Stimulated activated CD4-positive, alpha-beta T cell treated with anti-CD3 and anti-CD28 coated beads, Interleukin-1b, Interleukin-23, amount 100 ng/mL, for 4 hours (primary cell): Measurements from ENCODE around the gene REPIN1.

ENCODE experiments used
- DNase-seq, 2 donors: peaks; one replicate each; pipeline ENCODE4 v3.0.0-alpha.2; 2020; ENCODE audit warnings: low read depth in 2 of 2

REPIN1 gene

DNA sequence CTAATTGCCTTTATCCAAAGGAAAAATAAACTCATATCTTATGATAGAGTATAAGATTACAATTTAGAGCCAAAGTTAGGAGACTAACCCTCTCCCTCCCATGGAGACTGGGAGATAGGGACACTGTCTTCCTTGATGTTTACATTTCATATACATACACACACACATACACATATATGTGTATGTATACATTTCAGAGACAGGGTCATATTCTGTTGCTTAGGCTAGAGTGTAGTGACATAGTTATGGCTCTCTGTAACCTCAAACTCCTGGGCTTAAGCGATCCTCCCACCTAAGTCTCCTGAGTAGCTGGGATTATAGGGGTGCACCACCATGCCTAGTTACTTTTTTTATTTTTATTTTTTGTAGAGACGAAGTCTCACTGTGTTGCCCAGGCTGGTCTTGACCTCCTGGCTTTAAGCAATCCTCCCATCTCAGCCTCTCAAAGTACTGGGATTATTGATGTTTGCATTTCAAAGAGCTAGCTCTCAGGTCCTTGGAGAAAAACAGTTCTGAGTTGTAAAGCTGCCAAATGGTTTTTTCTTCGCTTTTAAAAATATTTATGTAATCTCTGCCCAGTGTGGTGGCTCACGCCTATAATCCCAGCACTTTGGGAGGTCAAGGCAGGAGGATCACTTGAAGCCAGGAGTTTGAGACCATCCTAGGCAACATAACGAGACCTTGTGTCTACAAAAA lies 8.1 kb upstream of the REPIN1 start:
- no peak for DNase-seq

DNA sequence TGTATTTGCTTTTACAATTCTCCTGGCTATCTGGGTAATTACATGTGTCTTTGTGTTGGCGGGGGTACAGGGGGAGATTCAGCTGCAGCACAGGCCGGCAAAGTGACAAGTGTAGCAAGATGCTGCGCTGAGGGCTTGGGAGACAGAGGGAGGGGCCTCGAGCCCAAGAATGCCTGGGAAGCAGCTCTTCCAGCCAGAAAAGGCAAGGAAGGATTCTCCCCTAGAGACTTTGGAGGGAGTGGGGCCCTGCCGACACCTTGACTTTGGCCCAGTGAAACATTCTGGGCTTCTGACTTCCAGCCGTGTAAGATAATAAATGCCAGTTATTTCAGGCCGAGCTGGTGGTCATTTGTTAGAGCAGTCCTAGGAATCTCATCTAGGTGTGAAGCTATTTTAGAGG lies 7.2 kb upstream of the REPIN1 start:
- no peak for DNase-seq

- DNase-seq: no peak
These were observed 6.6 kb upstream of the REPIN1 start for GRCh38 chr7:150361807-150362621.

GRCh38 chr7:150363370-150363769 lies 5.3 kb upstream of the REPIN1 start:
- no peak for DNase-seq

GRCh38 chr7:150363872-150364271 lies 4.8 kb upstream of the REPIN1 start:
- DNase-seq: no peak

DNA sequence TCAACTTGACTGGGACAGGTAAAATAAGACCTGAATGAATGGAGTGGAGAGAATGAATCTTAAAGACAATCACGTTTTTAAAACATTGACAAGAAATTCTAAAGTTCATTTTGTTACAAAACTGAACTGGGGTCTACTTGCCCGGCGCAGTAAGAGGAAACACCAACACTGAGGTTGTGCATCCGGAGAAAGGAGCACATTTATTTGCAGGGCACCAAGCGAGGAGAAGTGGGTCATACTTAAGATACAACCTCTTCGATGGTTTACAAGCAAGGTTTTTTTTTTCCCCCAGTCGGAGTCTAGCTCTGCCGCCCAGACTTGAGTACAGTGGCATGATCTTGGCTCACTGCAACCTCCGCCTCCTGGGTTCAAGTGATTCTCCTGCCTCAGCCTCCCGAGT lies 3.4 kb upstream of the REPIN1 start:
- no peak for DNase-seq

- no peak for DNase-seq
These were observed 2.8 kb upstream of the REPIN1 start for GRCh38 chr7:150365673-150366398.

GRCh38 chr7:150367677-150368095 lies 936 bp upstream of the REPIN1 start:
- no peak for DNase-seq

DNA sequence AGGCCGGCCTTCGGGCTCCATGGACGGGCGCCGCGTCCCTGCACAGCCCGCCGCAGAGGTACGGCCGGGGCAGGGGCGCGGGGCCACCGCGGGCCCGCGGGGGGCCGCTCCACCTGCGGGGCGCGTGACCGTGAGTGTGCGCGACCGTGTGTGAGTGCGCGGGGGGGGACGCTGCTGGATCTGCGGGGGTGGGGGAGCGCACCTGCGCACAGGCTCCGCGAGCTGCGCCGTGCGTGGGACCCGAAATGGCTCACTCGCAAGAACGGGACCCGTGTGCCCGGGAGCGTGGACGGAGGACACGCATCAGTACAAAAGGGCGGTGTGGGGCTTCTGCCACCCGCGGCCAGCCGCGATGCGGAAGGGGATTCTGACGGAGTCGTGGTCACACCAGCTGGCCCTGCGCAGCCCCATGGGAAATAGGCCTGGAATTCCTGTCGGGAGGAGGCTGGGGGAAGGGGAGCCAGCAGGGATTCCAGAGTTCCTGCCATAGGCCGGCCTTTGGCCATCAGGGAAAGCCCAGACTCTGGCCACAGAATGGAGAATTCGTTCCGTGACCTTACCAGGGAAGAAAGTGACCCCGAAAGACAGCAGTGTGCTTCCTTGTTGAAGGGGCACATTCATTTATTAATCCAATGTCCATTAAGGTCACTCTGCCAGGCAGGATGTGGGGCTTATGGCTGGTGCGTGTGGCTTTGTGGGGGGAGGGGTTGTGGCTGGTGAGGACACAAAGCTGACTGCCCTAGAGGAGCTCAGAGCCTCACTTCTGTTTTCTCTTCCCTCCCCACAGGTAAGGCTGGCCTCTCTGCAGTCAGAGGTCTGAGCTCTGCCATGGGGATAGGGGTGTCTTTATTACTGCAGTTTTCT lies 494 bp downstream of the REPIN1 start:
- DNase-seq: peak; percentile 65 to 71

DNA sequence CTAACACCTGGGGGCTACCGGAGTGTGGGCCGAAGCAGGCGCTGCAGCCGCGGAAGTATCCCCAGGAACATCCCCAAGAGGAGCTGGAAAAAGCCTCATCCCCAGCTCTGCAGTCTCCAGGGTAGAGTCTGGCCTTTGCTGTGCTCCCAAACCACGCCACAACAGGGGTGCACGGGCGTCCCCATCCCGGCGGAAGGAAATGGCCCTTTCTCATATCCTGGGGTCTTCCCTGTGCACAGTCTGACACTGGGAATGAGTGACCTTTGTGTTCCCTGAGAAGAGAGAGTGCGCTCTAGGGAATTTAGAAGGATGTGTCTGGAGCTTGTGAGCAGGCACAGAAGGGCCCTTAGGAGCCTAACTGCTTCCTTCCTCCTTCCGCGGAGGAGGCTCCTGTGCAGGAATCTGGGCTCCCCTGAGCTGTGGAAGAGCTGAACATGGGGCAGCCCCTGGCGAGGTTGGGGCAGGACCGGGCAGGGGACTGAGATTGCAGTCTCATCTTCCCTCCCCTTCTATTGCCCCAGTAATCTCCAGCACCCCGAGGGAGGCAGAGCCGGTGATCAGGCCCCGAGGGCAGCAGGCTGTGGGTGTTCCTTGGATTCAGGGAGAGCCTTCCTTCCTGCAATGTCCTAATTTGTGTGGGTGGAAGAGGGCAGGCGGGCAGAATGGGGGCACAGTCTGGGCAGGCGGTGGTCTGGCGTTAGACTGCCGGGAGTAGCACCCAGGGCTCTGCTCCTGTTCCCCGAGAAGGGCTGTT lies 1.3 kb downstream of the REPIN1 start:
- DNase-seq: no peak

DNA sequence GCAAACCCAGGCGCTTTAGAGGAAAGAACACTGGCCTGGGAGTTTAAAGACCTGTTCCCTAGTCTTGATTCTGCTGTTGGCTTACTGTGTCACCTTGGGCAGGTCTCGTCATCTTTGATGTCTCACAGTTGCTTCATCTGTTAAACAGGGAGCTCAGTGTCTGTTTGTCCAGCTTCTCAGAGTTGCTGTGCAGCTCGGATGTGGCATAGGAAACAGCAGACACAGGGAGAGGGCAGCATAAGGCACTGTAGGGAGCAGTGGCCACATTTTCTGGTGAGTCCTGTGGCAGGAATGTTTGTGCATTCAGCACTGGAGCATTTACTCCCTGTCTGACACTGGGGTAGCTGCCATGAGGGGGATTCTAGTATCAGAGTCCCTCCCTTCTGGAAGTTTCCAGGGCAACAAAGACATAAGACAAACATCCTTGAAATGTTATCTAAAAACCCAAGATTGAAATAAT lies 2.0 kb downstream of the REPIN1 start:
- no peak for DNase-seq

DNA sequence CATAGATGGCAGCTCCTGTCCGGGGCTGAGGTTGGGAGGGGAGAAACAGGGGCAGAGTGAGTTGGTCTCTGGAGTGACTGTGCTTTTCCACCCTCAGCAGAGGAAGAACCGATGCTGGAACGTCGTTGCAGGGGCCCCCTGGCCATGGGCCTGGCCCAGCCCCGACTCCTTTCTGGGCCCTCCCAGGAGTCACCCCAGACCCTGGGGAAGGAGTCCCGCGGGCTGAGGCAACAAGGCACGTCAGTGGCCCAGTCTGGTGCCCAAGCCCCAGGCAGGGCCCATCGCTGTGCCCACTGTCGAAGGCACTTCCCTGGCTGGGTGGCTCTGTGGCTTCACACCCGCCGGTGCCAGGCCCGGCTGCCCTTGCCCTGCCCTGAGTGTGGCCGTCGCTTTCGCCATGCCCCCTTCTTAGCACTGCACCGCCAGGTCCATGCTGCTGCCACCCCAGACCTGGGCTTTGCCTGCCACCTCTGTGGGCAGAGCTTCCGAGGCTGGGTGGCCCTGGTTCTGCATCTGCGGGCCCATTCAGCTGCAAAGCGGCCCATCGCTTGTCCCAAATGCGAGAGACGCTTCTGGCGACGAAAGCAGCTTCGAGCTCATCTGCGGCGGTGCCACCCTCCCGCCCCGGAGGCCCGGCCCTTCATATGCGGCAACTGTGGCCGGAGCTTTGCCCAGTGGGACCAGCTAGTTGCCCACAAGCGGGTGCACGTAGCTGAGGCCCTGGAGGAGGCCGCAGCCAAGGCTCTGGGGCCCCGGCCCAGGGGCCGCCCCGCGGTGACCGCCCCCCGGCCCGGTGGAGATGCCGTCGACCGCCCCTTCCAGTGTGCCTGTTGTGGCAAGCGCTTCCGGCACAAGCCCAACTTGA lies 2.7 kb downstream of the REPIN1 start:
- no peak for DNase-seq

DNA sequence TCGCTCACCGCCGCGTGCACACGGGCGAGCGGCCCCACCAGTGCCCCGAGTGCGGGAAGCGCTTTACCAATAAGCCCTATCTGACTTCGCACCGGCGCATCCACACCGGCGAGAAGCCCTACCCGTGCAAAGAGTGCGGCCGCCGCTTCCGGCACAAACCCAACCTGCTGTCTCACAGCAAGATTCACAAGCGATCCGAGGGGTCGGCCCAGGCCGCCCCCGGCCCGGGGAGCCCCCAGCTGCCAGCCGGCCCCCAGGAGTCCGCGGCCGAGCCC lies 3.3 kb downstream of the REPIN1 start:
- no peak for DNase-seq

- no peak for DNase-seq
These were observed 3.8 kb downstream of the REPIN1 start for GRCh38 chr7:150372271-150373048.

DNA sequence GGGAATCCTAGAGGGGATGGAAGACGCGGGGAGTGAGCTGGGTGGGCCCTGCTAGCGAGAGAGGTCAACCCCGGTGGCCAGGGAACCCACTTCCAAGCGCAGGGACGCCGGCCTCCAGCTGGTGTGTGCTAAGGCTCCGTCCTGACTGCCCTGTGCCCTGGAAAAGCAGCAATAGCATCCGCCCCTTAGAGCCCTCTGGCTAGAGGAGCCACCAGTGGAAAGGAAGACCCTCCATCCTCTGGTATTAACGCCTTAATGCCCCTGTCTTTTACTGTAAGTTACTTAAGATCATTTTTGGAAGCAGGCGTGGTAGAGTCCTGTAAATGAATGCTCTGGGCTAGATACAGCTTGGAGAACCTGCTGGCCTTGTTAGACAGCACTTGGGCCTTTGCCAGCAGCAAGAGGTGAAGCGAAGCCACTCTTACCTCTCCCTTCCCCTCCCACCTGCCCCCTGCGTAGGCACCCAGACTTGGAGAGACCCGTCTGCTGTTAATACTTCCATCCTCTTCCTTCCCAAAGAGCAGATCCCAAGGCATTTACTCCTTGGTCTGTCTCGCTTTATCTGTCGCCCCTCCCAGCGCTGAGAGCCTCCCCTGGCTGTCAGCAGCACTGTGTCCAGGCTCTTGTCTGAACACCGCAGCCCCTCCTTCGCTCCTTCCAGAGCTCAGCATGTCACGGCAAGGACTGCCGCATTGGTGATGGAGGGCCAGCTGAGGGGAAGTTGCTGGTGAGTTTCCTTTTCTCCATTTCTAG lies 4.6 kb downstream of the REPIN1 start:
- DNase-seq: no peak

DNA sequence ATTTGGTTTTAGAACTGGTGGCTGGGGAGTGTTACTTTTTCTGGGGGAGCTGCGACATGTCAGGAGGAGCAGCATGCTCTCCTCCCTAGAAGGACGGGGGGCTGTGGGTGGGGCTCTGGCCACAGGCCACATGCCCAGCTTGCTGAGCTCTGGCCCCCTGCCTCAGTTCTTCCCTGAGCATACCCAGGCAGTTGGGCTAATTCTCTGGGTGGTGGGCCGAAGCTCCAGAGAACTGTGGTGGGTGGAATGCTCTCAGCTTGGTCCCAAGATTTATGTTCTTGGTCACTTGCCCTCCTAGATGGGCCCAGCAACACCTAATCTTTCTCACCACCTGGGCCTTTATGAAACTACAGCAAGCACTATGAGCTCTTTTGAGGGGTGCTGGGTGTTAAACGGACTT lies 5.4 kb downstream of the REPIN1 start:
- DNase-seq: no peak

DNA sequence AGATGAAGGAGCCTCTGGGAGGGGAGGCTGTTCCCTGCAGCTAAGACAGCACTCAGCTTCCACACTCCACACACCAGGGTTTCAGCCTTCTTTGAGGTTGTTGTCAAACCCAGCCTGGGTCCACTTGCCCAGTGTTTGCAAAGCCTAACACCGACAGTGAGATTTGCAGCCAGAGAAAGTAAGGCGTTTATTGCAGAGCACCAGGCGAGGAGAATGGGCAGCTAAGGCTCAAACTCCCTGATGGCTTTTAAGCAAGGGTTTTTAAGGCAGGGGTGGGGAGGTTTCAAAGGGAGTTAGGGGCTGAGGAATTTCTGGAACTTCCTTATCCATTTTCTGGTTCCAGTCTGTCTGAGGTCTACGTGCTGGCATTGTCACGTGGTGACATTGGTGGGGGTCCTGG lies 5.8 kb downstream of the REPIN1 start:
- no peak for DNase-seq

GRCh38 chr7:150375662-150376521 lies 7.3 kb downstream of the REPIN1 start:
- peak in 1 of 2 donors; percentile 45 for DNase-seq
